Ascending aorta (tissue), 2 donors: ENCODE data around the gene CCDC187. TPM values are rescaled to one million over a fixed set of nuclear protein-coding genes. Genes with fewer than 3 reads are reported as not detected.

Experiments used
- DNase-seq, 2 donors: peaks; one replicate each; pipeline ENCODE4 v3.0.0-alpha.2; 2019; ENCODE audit warnings: low spot score in 2 of 2
- H3K27ac ChIP-seq, 2 donors: fragments of 200-600 bp; sonication (generic); one replicate each; pipeline ENCODE4 v1.5.1; 2016 to 2017; ENCODE audit warnings: mild to moderate bottlenecking in 1 of 2
- H3K27me3 ChIP-seq: fragments of 200-600 bp; sonication (generic); one replicate; pipeline ENCODE4 v1.5.1; 2017
- H3K36me3 ChIP-seq, 2 donors: fragments of 200-600 bp; sonication (generic); one replicate each; pipeline ENCODE4 v1.5.1; 2016
- H3K4me1 ChIP-seq, 2 donors: fragments of 200-600 bp; sonication (generic); one replicate each; pipeline ENCODE4 v1.5.1; 2016 to 2017; ENCODE audit warnings: mild to moderate bottlenecking in 1 of 2
- H3K4me3 ChIP-seq, 2 donors: fragments of 200-600 bp; sonication (generic); one replicate each; pipeline ENCODE4 v1.5.1; 2016 to 2017; ENCODE audit warnings: mild to moderate bottlenecking in 1 of 2
- H3K9me3 ChIP-seq, 2 donors: fragments of 200-600 bp; sonication (generic); one replicate each; pipeline ENCODE4 v1.5.1; 2016
- intact Hi-C: fragments of 100-400 bp; cut with DNase I; formaldehyde crosslinking; loops from one replicate; pipeline ENCODE4 v1.15.1; 2023
- total RNA-seq: library from RNA; depleted of rRNA; stranded (reverse); fragments of >200 nt; gene quantifications from one replicate; pipeline ENCODE4 v1.1.0, GENCODE V29; 2016
- TF ChIP-seq, protein P1 (sequence below), 3 experiments: fragments of 200-600 bp in 2 of 3; fragments of 450-650 bp in 1 of 3; sonication (generic) in 2 of 3; IDR thresholded peaks; one replicate each; pipeline ENCODE4 v1.5.1; 2016 to 2019; ENCODE audit warnings: antibody characterized with exemption in 3 of 3, mild to moderate bottlenecking in 1 of 3, moderate library complexity in 1 of 3

The CCDC187 gene
- total RNA-seq, 1 donor from 2014 or later = under 0.01 TPM

DNA sequence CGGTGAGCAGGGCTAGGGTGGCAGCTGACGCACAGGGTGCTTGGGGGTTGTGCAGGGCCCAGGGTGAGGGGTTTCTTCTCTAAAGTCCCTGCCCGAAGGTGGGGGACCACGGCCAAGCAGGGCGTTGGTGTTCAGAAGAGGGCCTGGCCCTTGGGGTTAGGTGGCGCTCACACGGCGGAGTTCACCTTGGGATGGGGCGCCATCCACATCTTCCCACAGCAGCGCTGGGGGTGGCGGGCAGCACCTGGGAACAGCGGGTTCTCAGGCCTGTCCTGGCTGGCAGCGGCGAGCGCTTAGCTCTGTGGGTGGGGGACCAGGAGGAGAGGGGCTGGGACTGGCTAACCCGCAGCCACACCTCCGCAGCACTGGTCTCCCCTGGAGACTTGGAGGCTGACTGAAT lies 29.6 kb upstream of the CCDC187 start:
- Histone ChIP-seq H3K27me3 (no peaks in the 10 kb centered on the region), H3K4me1 (peaks cover 6 to 9% of the 10 kb centered on the region in 2 donors), H3K4me3 (no peak overlapping the region), H3K27ac (no peak overlapping the region), H3K36me3 (peaks cover 17 to 23% of the 10 kb centered on the region in 2 donors), H3K9me3 (no peaks in the 10 kb centered on the region)
- TF ChIP-seq, protein P1, sequence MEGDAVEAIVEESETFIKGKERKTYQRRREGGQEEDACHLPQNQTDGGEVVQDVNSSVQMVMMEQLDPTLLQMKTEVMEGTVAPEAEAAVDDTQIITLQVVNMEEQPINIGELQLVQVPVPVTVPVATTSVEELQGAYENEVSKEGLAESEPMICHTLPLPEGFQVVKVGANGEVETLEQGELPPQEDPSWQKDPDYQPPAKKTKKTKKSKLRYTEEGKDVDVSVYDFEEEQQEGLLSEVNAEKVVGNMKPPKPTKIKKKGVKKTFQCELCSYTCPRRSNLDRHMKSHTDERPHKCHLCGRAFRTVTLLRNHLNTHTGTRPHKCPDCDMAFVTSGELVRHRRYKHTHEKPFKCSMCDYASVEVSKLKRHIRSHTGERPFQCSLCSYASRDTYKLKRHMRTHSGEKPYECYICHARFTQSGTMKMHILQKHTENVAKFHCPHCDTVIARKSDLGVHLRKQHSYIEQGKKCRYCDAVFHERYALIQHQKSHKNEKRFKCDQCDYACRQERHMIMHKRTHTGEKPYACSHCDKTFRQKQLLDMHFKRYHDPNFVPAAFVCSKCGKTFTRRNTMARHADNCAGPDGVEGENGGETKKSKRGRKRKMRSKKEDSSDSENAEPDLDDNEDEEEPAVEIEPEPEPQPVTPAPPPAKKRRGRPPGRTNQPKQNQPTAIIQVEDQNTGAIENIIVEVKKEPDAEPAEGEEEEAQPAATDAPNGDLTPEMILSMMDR (IDR thresholded peaks at IDR 0.05) = no peak
- intact Hi-C loops = no loop called here
- no peak for DNase-seq

DNA sequence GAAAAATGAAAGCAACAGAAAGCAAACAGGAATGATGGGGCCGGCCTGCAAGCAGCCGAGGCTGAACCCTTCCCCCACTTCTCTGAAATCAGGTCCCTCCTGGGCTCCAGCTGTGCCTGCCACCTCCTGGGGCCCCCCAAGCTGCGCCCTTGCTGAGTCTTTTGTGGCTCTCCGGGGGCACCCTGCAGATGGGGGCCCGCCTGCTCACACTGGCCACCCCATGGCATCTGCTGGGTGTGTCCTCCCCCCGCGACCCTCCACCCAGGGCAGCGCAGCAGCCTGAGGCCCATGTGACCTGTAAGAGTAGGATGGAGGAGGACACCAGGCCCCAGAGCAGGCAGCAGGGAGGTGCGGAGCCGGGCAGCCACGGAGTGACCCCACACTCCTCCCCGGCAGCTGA lies 29.2 kb upstream of the CCDC187 start:
- H3K27me3 ChIP-seq = no peaks in the 10 kb centered on the region
- peaks cover 11 to 13% of the 10 kb centered on the region in 2 donors for H3K4me1 ChIP-seq
- no peak overlapping the region for H3K4me3 ChIP-seq
- TF ChIP-seq, protein P1 (IDR thresholded peaks at IDR 0.05) = no peak
- peaks cover 12 to 19% of the 10 kb centered on the region in 2 donors for H3K36me3 ChIP-seq
- H3K9me3 ChIP-seq = no peaks in the 10 kb centered on the region
- DNase-seq = no peak
- intact Hi-C loops = no loop called here
- H3K27ac ChIP-seq = no peak overlapping the region

DNA sequence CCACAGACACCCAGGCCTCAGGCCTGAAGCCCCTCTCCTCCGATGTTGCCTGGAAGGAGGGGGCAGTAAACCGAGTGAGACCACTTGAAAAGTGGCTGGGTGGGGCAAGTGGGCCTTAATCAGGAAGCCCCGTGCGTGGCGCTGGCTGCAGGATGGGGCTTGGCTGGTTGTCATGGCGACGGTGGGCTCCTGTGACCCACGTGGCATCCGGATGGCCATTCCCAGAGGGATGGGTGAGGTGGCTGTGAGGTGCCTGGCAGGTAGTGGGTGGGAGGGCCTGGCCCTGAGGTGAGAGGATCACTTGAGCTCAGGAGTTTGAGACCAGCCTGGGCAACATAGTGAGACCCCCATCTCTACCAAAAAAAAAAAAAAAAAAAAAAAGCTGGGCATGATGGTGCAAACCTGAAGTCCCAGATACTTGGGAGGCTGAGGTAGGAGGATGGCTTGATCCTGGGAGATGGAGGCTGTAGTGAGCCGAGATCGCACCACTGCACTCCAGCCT lies 28.6 kb upstream of the CCDC187 start:
- intact Hi-C loops = no loop called here
- peaks cover 11 to 15% of the 10 kb centered on the region in 2 donors for H3K36me3 ChIP-seq
- TF ChIP-seq, protein P1 (IDR thresholded peaks at IDR 0.05) = no peak
- H3K9me3 ChIP-seq = no peaks in the 10 kb centered on the region
- H3K27me3 ChIP-seq = no peaks in the 10 kb centered on the region
- peaks cover 12 to 14% of the 10 kb centered on the region in 2 donors for H3K4me1 ChIP-seq
- H3K27ac ChIP-seq = no peak overlapping the region
- no peak overlapping the region for H3K4me3 ChIP-seq
- DNase-seq = no peak

DNA sequence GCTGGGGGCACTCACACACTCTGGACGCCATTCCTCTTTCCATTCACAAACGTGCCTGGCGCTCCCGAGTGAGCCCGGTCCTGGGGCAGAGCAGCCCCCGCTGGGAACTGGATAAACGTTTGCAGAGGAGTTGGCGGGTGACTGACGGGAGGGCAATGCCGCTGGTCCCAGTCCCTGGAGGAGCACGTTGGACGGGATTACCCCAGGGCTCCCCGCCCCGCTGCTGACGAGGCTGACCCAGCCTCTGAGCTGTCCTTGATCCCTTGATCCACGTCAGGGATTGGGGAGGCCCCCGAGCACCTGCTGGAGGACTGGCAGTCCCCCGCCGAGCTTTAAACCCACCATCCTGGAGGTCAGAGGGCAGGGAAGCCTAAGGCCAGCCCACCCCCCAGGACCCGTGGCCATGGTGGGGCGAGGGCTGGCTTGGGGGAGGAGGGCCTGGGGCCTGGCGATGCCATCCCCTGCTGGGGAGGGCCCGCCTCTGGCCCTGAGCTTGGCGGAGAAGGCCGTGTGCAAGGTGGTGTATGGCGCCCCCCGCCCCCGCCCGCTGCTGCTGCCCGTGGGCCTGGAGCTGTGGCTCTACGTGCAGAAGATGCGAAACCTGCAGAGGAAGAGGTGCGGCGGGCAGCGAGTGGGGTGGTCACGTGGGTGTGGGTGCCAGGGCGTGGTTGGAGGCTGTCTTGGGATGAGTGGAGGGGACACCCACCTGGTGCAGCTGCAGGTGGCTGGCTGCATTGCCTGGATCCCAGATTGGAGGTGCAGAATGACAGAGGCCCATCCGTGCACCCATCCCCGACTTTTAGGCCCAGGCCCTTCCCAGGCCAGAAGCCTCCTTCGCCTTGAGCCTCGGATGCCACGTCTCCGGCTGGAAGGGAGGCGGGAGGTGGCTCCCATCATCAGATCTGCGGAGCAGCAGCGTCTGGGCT lies 27.9 kb upstream of the CCDC187 start:
- intact Hi-C loops = no loop called here
- H3K9me3 ChIP-seq = no peaks in the 10 kb centered on the region
- H3K4me1 ChIP-seq = peaks cover 16 to 17% of the 10 kb centered on the region in 2 donors
- TF ChIP-seq, protein P1 (IDR thresholded peaks at IDR 0.05) = no peak
- peaks cover 5 to 8% of the 10 kb centered on the region in 2 donors for H3K36me3 ChIP-seq
- H3K4me3 ChIP-seq = no peak overlapping the region
- H3K27ac ChIP-seq = no peak overlapping the region
- H3K27me3 ChIP-seq = no peaks in the 10 kb centered on the region
- DNase-seq = no peak

DNA sequence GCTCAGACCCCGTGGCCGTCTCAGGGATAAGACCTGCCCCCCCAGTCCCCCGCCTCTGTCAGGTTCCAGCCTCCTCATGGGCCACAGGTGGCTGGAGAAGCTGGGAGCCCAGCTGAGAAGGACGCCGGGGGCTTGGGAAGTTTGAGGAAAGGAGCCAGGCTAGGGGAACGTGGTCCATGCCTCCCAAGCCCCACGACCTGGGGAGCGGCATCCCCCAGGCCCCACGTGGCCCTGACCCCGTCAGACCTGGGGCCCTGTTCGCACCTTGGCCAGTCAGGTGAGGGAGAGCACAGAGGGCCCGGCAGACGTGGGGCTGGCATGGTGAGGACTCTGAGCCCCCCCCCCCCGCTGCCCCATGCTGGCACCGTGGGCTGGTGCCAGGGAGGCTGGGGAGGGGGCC lies 27.1 kb upstream of the CCDC187 start:
- TF ChIP-seq, protein P1 (IDR thresholded peaks at IDR 0.05) = no peak
- Histone ChIP-seq H3K36me3 (peaks cover 0 to 4% of the 10 kb centered on the region in 2 donors), H3K4me1 (peaks cover 21 to 23% of the 10 kb centered on the region in 2 donors), H3K27ac (no peak overlapping the region), H3K9me3 (no peaks in the 10 kb centered on the region), H3K27me3 (no peaks in the 10 kb centered on the region), H3K4me3 (no peak overlapping the region)
- no peak for DNase-seq
- intact Hi-C loops = no loop called here
